Loucy (cell line): ENCODE data around the gene AAMP.

Experiments used
- CTCF ChIP-seq: fragments of 200-600 bp; sonication (generic); conservative IDR thresholded peaks from 2 replicates; pipeline ENCODE4 v1.5.1; 2014; ENCODE audit warnings: mild to moderate bottlenecking, antibody characterized with exemption, low read length
- EZH2phosphoT487 ChIP-seq: fragments of 200-600 bp; IDR thresholded peaks from 2 replicates; pipeline ENCODE4 v1.6.1; 2018; ENCODE audit warnings: antibody characterized with exemption, mild to moderate bottlenecking, moderate library complexity, borderline replicate concordance

GRCh38 chr2:218245214-218245613 lies 24.7 kb downstream of the AAMP start:
- TF ChIP-seq CTCF (no peak), EZH2phosphoT487 (no peak)
